Measurements from ENCODE around the gene LGR5. TPM values are rescaled to one million over a fixed set of nuclear protein-coding genes. Genes with fewer than 3 reads are reported as not detected.

The LGR5 gene
- total and polyA plus RNA-seq, 2 donors (not counting 3 experiments of a cell fraction or from before 2014, with no cell fraction given), result not detected

GRCh38 chr12:71521125-71521524, 81.5 kb downstream of the LGR5 start:
- Histone ChIP-seq H3K9me3 (replicated peaks; ENCODE audit: control insufficient read depth, insufficient read depth, low read length) (no peaks in the 10 kb centered on the region), H3K4me1 (ENCODE audit: control insufficient read depth, extremely low read depth, insufficient read depth, low read length) (no peaks in the 10 kb centered on the region), H4K20me1 (replicated peaks; ENCODE audit: control insufficient read depth, extremely low read depth, insufficient read depth, low read length) (no peaks in the 10 kb centered on the region), H3K36me3 (ENCODE audit: control insufficient read depth in 2 of 2, extremely low read depth in 1 of 2, insufficient read depth in 2 of 2, low read length in 2 of 2) (no peaks in the 10 kb centered on the region), H3K79me2 (ENCODE audit: control insufficient read depth, insufficient read depth, low read length) (no peaks in the 10 kb centered on the region), H3K27me3 (ENCODE audit: control insufficient read depth in 2 of 2, insufficient read depth in 2 of 2, low read length in 2 of 2) (peaks cover 1 to 3% of the 10 kb centered on the region in 2 experiments), H3K9ac (replicated peaks; ENCODE audit: extremely low read depth, insufficient read depth, low read length) (no peak overlapping the region), H3K4me3 (replicated peaks in 1 of 3; ENCODE audit: insufficient read depth in 1 of 3, low read depth in 1 of 3, low read length in 3 of 3) (no peak overlapping the region), H3K27ac (ENCODE audit: insufficient read depth, low read depth, low read length) (no peak overlapping the region), H3K4me2 (ENCODE audit: insufficient read depth, low read length) (no peak overlapping the region), H3K9me1 (replicated peaks; ENCODE audit: control insufficient read depth, extremely low read depth, insufficient read depth, low read length) (no peaks in the 10 kb centered on the region), H2AFZ (ENCODE audit: low read depth, low read length) (no peak overlapping the region)
- dilution Hi-C loops (cut with MboI; ENCODE audit: extremely low pct_ligation_motif_present, low sequenced_read_pairs) (no loop called here), intact Hi-C loops (cut with micrococcal nuclease) (no loop called here)
- FAIRE-seq (no peak), DNase-seq (ENCODE audit: low read depth, low spot score) (no peak)
- ChIA-PET CTCF (no interaction called here), POLR2A (no interaction called here)
- no TSS peak for BruUV-seq (replicated peaks)
- TF ChIP-seq FOS (IDR thresholded peaks at IDR 0.05; ENCODE audit: borderline replicate concordance, insufficient read depth, low read length), result no peak
- TF ChIP-seq MYC (IDR thresholded peaks at IDR 0.05; ENCODE audit: low read depth, low read length), result no peak
- no peak for TF ChIP-seq EZH2 (IDR thresholded peaks at IDR 0.05; ENCODE audit: borderline replicate concordance, low read depth, low read length, severe bottlenecking)
- no peak for TF ChIP-seq POLR2AphosphoS5 (IDR thresholded peaks at IDR 0.05; ENCODE audit: insufficient read depth, low read depth, low read length)
- TF ChIP-seq GATA2 (IDR thresholded peaks at IDR 0.05; ENCODE audit: insufficient read depth, insufficient read length, low read depth, low read length), result no peak
- no peak for TF ChIP-seq CTCF (IDR thresholded peaks at IDR 0.05; ENCODE audit: extremely low read depth in 1 of 2, insufficient read depth in 1 of 2, low read depth in 1 of 2, low read length in 2 of 2)
- TF ChIP-seq JUN (IDR thresholded peaks at IDR 0.05; ENCODE audit: borderline replicate concordance, insufficient read depth, insufficient read length, low read depth), result no peak
- TF ChIP-seq MAX (IDR thresholded peaks at IDR 0.05; ENCODE audit: insufficient read depth, insufficient read length), result no peak

Data from endothelial cell of umbilical vein (primary cell).